GM19324 (cell line): ENCODE results near the gene ARMC3.
"Not testable (repeated sequence)": the region's sequence is repeated elsewhere in the genome, so short reads cannot be mapped to it uniquely, and the experiment has no call there.

Experiments used
- ATAC-seq: cut with Tn5 transposase; IDR thresholded peaks from one replicate; pipeline ENCODE4 v1.9.1; 2021; ENCODE audit warnings: mild to moderate bottlenecking, moderate library complexity; ENCODE audit not compliant: unreplicated experiment, low FRiP score

Gene ARMC3

DNA sequence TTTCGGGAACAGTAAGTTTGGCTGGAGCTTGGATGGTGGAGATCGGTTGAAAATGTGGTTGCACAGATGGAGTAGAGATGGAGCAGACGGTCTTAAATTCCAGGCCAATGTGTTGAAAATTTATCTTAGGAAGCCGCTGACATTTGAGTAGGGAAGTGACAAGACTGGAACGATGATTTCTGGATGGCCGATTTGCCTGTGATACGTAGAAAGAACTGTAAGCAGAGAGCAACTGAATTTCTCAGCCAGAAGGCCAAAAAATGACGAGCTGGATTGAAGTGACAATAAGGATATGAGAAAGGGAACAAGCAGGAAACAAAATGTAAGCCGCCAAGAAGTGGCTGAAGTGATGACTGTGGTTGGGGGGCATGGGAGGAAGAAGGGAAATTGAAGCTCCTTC lies 687 bp upstream of the ARMC3 start:
- no peak for ATAC-seq

DNA sequence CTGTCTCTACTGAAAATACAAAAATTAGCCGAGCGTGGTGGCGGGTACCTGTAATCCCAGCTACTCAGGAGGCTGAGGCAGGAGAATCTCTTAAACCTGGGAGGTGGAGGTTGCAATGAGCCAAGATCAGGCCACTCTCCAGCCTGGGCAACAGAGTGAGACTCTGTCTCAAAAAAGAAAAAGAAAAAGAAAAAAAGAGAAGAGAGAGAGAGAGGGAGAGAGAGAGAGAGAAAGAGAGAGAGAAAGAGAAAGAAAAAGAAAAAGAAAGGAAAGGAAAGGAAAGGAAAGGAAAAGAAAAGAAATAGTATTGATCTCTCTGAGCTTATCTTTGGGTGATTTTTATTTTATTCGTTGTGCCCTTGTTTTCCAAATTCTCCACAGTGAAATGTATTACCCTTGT lies 1.2 kb downstream of the ARMC3 start:
- ATAC-seq: not testable (repeated sequence)

DNA sequence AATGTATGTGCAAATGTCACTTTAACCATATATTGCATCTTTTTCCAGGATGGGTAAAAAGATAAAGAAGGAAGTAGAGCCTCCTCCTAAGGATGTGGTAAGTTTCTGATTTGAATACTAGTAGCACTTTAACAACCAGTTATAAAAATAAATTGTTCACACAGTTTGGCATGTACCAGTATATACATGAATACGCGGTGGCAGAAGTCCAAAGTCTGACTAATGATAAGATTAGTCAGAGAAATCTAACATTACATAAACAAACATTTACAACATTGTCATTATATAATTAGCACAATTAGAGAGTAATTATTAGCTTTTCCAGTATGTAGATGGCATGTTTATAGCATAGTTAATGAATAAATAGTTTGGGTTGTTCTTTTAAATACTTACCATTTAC lies 4.1 kb downstream of the ARMC3 start:
- ATAC-seq: no peak

DNA sequence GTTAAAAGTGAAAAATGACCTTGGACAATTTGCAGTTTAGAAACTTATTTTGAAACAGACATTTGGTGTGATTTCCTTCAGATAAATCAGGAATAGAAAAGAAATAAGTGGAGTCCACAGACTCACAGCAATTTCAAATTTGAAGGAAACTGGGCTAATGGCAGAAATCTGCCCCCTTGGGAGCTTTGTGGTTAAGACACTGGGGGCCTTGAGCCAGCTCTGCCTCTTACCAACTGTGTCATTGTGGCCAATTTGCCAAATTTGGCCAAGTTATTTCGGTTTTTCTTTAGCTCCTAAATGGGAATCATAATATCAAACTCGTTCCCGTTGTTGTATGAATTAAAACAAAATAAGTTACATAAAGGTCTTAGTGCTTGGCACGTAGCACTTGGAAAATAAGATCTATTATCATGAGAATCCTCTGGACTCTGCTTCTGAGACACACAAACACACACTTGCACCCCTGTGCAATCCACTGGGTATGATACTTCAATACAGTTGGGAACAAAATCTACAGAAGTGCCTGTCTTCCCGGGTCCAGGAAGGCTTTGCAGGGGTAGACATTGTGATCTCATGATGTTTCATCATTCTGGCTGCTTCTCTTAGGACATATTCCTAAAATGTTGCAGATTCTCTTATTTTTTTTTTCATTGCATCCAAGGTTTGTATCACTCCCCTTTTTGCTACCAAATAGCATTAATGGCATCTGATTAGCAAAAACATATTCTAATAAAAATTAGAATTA lies 4.9 kb downstream of the ARMC3 start:
- no peak for ATAC-seq

DNA sequence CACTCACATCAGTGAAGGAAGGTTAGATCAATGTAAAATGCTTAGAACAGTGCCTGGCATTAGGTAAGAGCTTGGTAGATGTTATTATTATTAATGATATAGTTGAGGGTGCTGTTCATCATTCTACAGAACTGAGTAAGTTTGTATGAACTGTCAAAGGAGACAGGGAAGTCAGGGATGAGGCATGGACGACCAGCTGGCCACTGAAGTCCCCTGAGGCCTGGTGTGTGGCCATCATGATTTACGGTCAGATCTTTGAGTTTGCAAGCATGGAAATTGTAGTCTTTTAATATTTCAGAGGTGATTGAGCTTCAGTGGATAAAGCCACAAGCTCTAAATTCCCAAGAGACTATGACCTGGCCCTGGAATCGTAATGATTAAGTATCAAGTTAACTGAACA lies 6.9 kb downstream of the ARMC3 start:
- ATAC-seq: no peak

DNA sequence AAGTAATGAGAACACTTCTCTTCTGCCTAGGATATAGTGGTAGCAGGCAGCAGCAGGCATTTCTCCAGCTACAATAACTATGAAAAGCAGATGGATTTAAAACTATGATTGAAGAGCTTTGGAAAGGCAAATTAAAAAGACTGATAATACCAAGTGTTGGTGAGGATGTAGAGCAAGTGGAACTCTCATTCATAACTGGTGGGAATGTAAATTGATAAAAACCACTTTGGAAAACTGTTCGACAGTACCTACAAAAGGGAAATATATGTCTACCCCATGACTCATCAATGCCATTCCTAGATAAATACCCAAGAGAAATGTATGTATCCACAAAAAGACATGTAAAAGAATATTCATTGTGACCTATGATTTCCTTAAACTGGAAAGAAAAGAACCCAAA lies 14.6 kb downstream of the ARMC3 start:
- ATAC-seq: no peak

DNA sequence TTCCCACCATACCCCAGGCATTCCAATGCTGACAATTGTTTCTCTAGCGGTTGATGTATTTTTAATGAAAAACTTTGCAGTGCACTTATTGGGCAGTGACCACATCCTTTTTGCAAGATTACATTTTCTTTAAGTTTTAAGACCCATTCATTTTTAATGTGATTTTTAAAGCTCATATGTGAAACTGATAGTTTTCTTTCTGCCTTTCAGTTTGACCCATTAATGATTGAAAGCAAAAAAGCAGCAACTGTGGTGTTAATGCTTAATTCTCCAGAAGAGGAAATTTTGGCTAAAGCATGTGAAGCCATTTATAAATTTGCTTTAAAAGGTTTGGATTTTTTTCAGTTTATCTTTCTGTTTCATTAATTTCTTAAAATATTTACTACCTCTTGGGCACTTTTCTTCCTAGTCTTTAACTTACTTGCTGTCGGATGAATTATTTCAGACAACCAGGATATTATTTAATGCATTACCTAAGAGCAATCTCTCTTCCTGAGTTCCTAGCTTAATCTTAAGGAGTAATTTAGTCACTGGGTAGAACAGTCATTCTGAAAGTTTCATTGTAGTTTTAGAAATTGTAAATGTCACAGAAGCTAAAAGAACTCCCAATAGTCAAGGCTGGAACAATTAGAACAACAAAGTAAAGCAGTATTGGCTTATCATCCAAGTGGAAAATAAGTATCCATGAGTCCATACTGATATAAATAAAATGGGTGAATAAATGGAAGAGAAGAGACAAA lies 18.3 kb downstream of the ARMC3 start:
- ATAC-seq: no peak

DNA sequence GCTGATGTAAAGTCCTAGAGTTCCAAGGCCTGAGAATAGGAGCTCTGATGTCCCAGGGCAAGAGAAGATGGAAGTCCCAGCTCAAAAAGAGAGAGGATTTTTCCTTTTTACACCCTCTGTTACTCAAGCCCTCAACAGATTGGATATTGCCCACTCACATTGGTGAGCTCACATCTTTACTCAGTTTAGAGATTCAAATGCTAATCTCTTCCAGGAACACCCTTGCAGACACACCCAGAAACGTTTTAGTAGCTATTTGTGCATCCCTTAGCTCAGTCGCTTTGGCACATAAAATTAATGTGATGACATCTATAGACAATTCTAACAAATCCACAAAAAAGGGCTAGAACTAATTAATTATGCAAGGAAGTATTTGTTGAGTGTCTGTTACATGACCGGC lies 27.1 kb downstream of the ARMC3 start:
- no peak for ATAC-seq

DNA sequence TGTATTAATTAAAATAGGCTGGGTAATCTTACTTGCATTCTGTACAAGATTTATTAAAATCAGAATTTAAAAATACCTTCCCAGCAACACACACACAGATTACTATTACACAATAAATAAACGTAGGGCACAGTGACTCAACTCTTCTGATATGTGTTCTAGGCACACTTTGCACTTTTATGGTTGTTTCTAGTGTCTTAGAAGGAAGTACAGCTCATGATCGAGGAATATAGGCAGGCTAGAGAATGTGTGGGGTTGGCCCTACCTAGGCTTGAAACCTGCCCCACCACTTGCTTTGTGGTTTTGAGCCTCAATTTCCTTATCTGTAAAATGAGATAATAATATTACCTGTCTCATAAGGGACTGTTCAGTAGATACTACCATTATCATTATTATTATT lies 30.5 kb downstream of the ARMC3 start:
- no peak for ATAC-seq

DNA sequence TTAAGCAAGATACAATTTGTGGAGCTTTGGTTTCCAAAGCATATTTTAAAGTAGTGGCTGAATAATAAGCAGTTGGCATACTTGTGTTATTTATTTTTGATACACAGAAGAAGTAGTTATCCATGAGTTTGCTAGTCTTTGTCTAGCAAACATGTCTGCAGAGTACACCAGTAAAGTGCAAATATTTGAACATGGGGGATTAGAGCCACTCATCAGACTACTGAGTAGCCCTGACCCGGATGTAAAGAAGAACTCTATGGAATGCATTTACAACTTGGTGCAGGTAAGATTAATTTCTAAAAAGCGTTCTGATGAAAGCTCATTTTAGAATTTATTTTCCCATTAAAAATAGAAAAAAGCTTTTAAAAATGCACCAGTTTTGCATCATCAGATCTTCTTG lies 31.4 kb downstream of the ARMC3 start:
- no peak for ATAC-seq

DNA sequence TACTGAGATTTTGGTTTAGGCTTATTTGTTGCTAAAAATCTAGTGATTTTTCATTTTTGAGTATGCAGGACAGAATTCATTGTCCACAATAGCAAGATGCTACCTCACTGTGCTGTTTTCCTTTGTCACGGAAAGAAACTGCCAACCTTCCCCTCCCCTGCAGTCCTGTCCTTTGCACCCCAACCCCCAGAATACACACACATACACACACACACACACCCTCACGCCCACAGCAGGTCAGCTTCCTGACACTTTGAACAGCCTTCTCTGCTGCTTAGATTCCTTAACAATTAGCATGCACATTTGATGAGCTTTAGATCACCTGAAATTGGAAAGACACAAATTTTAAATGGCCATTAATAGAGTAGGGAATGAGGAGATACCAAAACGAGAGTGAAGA lies 32.1 kb downstream of the ARMC3 start:
- no peak for ATAC-seq

DNA sequence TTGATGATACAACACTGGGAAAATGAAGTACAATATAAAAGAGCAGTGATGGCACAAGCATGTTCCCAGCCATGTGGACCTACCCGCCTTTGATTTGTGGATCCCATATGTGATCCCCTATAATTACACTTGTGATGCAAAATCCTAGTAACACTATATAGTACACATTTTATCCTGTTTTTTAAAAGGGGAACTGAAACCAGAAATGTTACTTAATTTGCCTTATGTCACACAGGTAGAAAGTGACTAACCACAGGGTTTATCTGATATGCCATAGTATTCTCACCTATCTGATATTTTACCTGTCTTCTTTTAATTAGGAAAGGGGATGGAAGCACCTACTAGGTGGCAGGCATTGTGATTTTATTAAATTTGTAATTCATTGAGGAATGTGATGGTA lies 35.0 kb downstream of the ARMC3 start:
- ATAC-seq: no peak

DNA sequence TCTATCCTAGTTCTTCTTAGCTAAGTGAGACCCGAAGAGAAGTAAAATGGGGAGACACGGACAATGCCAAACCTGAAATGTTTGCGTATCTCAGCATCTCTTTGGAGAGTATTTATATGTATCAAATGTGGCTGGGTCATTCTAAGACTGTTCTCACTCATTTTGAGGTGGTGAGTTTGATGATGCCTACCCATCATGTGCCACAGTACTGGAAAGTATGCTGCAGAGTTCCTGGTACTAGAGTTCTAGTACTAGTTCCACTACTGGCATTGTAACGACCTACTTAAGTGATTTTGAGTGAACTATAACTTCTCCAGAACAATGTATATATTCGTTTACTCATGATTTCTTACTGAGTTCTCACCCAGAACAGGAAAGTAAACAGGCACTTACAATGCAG lies 41.9 kb downstream of the ARMC3 start:
- no peak for ATAC-seq

DNA sequence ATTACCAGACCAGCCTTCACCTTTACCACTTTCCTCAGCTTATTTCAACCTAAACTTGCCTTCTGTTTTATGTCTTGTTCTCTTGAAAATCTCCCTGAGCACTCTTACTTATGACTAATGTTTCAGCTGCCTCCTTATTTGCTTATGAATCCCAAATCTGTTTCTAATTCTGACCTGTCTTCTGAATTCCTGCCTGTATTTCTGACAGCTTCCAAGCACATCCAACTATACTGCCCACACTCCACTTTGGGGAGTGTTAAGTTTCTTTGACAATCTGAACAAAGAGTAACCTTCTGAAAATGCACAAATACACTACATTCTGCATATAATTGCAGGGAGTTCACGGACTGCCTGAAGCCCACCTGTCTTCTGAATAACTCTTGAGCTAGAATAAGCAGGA lies 48.7 kb downstream of the ARMC3 start:
- ATAC-seq: no peak

DNA sequence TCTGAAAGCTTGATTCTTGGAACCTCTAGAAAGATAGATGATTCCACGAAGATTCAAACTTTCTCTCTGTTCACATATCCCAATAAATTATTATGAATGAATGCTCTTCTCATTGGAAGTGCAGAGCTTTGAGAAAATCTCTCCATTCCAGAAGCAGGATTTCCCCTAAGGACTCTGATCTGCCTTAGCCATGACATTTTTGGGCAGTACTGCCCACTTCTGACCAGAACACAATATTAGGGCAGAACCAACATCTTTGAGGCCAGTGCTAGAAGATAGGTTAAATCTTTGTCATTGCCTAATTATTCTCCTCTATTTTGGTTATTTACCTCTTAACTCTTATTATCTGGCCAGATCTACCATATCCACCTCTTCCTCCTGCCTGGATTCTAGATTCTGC lies 49.9 kb downstream of the ARMC3 start:
- no peak for ATAC-seq

DNA sequence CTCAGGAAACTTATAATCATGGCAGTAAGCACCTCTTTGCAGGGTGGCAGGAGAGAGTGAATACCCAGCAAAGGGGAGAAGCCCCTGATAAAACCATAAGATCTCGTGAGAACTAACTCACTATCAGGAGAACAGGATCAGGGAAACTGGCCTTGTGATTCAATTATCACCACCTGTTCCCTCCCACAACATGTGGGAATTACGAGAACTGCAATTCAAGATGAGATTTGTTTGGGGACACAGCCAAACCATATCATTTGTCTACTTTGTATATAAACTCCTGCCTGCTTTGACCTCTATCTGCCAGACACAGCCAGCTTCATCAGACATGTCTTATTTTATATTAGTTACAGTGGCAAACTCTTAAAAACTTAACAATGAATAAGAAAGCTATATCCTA lies 50.4 kb downstream of the ARMC3 start:
- ATAC-seq: no peak

DNA sequence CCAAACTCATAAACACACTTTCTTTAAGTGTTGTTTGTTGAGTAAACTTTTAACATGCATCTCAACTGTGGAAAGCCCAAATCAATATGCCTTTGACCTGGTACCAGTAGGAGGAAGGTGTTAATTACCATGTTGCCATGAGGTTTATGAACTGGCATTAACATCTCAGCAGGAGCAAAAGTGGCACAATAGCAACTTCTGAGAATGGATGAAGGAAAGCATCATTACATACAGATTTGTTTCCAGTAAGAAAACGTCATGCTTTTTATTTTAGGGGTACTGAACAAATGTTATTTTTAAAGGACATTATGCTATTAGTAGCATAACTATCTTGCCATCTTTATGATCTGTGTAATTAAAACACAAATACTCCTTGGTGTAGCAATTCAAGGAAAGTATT lies 51.1 kb downstream of the ARMC3 start:
- no peak for ATAC-seq

DNA sequence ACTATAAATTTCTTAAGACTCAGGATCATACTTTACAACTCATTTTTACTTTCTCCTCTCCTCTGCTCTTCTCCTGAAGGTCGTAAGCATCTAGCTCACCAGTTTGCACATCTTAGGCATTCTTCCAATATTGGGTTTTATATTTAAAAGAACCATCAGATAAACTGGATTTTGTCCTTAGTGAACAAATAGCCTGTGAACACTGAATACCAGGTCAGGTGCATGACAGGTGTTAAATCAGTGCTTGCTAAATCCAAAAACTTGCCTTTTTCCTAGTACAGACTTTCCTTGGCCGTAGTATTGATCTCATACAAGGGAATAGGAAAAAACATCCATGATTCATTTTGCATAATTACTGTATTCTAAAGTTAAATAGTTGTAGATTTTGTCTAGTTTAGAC lies 53.0 kb downstream of the ARMC3 start:
- no peak for ATAC-seq

DNA sequence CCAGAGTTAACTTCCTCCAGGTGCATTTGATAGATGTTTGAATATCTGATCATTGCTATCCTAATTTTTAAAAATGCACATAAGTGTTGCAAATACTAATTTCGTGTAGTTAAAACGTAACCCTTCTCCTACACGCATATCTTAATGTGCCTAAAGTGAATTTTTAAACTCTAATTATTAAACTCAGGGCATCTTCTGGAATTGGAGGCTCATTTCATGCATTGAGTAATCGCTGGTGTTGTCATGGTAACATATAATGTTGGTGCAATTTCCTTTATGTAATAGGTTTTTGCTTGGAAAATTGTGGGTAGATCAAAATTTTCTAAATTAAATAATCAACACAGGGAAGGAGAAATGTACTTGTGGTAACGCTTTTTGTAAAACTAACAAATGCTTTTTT lies 56.2 kb downstream of the ARMC3 start:
- ATAC-seq: no peak

DNA sequence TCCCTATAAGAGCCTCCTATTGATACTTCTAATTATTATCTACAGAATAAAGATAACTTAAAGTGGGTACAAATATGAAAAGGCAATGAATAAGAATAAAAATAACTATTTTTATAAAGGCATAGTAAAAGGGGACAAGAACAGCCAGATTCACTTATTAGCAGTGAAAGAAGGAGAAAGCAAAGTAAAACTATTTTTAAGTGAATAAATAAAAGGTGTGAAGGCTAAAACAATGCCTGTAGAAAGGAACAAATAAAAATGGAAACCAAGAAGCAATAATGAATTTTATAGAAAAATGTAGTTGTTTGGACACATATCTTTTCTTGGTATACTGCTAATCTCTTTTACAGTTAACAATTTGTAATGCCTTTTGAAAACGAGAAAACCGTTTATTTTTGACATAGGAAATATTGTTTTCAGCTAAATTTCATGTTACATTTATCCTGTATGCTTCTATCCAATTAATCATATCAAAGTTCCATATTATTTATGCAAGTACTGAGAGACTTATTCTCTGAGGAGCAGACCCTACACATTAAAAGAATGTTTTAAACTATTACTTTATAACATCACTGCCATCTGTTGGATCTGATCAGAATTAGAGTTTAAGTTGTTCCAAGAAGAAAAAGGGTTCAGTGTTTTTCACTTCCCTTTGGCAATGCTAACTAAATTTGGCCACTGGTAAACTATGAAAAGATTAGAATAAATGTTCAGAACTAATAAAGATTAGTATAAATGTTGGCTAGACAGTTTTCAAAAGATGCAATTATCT lies 59.1 kb downstream of the ARMC3 start:
- no peak for ATAC-seq

DNA sequence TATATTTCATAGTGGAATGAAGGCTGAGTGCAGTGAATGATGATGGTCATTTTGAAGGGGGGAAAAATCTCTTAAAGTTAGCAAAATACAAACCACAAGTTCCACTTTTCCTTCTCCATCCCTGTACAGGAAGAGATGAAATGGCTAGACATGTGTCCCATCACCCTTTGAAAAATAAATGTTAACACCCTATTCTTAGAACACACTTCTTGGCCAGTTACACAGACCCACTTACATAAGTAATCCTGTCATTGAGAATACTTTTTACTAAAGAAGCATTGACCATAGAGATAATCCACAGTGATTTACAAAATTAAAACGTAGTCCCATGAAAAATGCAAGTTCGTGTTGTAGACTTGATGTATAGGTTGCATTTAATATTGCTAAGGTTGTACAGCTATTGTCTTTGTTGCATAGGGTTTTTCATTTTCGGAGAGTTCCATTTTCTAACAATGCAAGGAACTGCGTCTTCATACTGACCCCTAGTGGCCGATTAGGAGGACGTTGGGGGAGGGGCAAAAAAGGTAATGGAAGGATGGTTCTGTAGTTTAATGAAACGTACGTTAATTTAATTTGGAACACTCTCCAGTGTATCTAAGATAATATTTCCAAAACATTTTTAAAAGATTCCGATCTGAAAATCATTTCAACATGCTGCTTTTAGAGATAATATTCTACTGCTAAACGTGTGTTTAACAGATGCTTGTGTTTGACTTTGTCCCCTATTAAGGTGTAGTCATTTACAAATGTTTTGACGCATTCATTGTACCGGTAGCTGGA lies 60.9 kb downstream of the ARMC3 start:
- ATAC-seq: no peak
